HG03196 (cell line): ENCODE measurements around the gene MSI2.

Source experiments
- ATAC-seq: cut with Tn5 transposase; IDR thresholded peaks from one replicate; pipeline ENCODE4 v1.9.1; 2021; ENCODE audit not compliant: unreplicated experiment

The MSI2 gene

GRCh38 chr17:57586742-57587141 lies 330.4 kb downstream of the MSI2 start:
- no peak for ATAC-seq

GRCh38 chr17:57587193-57587969 lies 331.1 kb downstream of the MSI2 start:
- ATAC-seq: no peak

DNA sequence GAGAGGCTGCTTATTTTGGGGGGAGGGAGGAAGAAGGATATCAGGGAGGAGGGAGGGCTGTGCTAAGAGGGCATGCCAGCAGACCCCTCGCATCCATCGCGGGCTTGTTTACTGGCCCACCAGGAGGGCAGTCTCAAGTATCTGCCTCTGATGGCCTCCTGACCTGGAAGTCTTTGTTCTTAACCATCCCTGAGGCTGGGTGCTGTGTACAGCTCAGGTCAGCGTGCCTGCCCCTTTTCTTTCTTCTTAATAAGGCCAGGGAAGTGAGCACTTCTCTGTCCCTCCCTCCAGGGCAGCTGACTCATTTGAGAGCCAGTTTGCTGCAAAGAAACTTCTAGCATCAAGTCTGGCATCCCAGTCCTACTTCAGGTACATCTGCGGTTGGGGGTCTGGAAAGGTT lies 331.8 kb downstream of the MSI2 start:
- no peak for ATAC-seq

DNA sequence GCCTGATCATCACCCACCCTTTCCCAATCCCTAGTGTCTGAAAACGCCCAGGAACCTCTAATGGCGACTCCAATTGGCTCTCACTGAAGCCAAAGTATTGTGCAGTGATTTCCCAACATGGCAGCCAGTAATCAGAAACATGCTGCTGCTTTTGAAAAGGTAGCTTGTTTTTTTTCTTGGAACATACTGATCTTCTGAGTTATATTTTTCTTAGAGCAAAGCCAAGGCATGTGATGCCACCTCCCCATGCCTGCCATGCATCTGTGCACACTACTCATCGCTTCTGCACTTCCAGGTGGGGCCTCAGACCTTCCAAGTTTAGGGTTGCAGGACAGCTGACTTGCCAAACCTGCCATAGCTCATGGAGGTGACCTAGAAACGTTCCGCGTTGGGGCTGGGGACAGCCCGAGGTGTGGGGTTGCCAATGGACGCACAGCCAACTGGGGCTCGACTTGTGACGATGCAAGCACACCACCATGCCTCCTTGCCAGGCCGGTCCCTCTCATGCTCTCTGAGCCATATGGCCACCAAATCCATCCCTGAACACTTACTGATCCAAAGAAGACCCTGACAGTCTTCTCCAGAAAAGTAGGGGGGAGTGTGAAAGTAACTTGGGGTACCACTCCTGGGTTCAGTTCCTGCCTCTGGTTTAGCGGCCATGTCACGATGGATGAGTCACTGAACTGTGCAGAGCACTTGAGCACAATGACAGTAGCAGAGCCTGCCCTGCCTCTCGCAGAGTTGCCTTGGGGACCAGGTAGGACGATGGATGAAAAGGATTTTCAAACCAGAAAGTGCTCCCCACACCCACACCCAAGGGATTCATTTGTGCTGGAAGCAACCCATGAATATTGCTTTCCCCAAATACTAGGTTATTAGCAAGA lies 333.1 kb downstream of the MSI2 start:
- no peak for ATAC-seq

DNA sequence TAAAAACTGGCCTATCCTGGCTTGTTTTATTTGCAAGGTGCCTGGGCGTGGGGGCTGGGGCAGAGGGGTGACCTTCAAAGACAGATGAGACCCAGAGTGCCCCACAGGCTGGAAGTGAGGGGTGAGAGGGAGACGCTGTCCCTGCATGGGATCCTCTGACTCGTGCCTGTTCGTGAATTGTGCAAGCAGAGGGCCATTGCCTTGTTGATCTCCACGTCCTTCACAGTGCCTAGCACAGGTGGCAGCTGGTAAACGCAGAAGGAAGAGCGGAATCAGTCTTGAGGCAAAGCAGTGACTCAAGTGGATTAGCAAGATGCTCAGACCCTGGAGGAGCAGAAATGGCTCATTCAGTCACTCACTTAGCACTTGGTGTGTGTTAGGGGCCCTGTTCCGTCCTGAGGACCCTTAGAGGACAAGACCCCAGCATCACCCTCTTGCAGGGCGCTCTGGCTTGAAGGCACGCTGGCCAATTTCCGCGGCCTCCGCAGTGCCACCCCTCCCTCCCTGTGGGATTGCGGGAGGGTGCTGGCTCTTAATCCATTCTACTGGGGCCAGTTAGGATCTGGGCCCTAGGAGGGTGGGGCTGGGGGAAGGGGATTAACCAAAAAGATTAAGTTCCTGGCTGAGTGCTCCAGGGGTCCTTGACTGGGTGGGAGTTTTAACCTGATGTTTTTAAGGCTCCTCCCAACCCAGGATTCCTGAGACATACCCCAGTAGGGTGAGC lies 337.6 kb downstream of the MSI2 start:
- ATAC-seq: no peak

- ATAC-seq: no peak
Observed at GRCh38 chr17:57594767-57595166, 338.4 kb downstream of the MSI2 start.

DNA sequence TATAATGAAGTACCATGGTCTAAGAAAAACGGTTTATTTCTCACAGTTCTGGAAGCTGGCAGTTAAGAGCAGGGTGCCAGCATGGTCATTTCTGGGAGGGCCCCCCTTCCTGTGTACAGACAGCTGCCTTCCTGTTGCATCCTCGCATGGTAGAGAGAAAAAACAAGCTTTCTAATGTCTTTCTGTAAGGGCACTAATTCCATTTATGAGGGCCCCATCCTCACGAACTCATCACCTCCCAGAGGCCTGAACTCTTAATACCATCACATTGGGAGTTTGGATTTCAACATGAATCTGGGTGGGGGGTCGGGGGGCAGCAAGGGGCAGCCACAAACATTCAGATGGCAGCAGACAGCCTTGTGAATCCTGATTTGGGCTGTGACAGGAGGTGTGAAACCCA lies 339.1 kb downstream of the MSI2 start:
- no peak for ATAC-seq

GRCh38 chr17:57595947-57596695 lies 339.8 kb downstream of the MSI2 start:
- ATAC-seq: no peak

DNA sequence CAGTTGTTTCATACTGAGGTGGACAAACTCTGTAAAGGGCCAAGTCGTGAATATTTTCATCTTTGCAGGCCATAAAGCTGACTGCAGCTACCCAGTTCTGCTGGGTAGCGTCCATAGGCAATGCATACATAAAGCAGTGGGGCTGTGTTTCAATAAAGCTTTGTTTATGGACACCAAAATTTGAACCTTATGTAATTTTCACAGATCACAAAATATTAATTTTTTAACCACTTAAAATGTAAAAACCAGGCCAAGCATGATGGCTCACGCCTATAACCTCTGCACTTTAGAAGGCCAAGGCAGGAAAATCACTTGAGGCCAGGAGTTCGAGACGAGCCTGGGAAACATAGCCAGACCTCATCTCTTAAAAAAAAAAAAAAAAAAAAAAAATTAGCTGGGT lies 340.8 kb downstream of the MSI2 start:
- ATAC-seq: no peak

- ATAC-seq: no peak
Observed at GRCh38 chr17:57597531-57598453, 341.5 kb downstream of the MSI2 start.

DNA sequence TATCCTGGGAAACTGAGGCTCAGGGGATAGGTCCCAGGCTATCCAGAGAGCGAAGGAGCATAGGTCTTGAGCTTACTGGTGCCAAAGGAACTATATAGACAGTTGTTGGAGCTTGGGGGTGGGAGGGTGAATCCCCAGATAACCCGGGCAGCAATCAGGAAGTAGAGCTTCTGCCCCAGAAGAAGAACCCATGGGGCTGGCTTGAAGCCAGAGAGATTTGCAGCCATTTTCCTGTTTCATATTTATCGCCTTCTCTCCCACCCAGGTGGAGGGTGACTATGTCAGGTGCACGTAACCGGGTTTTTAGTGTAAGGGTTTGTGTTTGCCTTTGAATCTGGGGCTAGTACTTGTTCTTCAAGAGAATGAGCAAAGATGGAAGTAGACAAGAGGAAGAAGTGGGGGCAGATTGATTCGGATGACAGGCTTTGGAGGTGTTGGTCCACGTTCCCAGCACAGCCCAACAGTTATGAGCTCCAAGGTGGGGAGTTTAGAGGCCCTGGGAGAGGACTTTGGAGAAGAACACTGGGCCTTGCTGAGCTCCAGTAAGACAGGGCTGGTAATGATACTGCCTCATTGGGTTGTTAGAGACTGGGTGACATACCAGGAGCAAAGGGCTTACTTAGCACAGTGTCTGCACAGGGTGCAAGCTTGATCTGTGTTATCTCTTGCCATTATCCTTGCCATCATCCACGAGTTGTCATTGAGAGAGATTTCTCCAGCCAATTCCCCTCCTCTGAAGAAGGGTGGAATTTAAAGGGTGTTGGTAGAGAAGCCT lies 343.1 kb downstream of the MSI2 start:
- ATAC-seq: no peak

DNA sequence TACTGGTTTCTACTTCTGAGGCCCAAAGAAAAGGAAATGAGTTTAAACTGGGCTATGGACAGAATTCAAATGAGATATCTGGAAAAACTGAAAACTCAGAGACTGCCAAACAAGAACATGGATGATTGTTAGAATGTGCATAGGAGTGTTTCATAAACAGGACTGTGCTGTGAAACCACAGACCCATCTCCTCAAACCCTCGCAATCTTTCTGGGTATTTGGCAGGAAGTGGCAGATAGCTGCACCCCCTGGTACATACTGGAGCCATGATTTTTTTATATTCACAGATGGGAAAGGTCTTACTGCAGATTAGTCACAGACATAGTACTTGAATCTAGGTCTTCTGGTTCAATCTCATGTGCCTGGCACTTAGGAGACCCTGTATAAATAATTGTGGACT lies 343.8 kb downstream of the MSI2 start:
- ATAC-seq: no peak

- no peak for ATAC-seq
Observed at GRCh38 chr17:57601143-57601735, 344.9 kb downstream of the MSI2 start.

GRCh38 chr17:57602896-57603295 lies 346.6 kb downstream of the MSI2 start:
- ATAC-seq: no peak

- no peak for ATAC-seq
Observed at GRCh38 chr17:57603546-57603945, 347.2 kb downstream of the MSI2 start.

- ATAC-seq: peak; percentile 50
Observed at GRCh38 chr17:57603978-57604377, 347.7 kb downstream of the MSI2 start.

GRCh38 chr17:57604771-57605674 lies 348.7 kb downstream of the MSI2 start:
- ATAC-seq: peak; percentile 65

DNA sequence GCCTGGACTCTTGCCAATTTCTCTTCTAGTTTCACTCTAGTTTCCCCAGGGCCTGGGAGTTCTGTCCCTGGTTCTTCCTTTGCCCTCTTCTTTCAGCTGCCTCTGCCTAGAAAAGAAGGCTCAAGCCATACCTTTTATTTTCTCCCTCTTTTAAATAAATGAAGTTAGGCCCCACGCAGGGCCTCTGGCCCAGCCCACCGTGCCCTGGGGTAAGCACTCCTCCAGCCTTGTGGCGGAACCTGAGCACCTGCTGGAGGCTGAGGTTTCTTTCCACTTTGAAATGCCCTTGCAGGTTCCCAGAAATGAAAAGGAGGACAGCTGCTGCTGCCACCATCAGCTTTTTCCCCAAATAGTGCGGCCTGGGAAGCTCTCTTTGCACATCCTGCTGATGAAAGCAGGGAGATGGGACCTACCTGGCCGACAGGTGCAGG lies 349.4 kb downstream of the MSI2 start:
- ATAC-seq: peak; percentile 20
